HG03097 (cell line): ENCODE measurements around the gene SMAD6.

ENCODE experiments used
- ATAC-seq: cut with Tn5 transposase; IDR thresholded peaks from one replicate; pipeline ENCODE4 v1.9.1; 2021; ENCODE audit not compliant: unreplicated experiment, low FRiP score

The SMAD6 gene

DNA sequence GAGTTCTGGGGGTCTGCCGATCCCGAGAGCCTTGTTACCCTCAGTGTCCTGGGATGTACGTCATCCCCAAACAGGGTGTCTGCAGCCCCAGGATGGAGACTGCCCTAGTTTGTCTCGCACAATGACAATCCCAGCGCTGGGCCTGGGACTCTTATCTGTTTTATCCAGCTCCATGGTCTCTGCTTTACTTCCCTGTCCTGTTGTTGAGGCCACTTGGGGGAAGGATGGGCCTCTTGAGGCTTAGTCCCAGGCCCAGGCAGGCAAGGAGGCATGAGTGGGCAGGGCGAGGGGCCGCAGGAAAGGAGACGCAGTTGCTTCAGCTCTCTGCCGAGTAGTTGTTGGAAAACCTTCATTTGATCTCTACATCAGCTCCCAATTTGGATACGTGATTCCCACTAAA lies 17.4 kb downstream of the SMAD6 start:
- no peak for ATAC-seq

DNA sequence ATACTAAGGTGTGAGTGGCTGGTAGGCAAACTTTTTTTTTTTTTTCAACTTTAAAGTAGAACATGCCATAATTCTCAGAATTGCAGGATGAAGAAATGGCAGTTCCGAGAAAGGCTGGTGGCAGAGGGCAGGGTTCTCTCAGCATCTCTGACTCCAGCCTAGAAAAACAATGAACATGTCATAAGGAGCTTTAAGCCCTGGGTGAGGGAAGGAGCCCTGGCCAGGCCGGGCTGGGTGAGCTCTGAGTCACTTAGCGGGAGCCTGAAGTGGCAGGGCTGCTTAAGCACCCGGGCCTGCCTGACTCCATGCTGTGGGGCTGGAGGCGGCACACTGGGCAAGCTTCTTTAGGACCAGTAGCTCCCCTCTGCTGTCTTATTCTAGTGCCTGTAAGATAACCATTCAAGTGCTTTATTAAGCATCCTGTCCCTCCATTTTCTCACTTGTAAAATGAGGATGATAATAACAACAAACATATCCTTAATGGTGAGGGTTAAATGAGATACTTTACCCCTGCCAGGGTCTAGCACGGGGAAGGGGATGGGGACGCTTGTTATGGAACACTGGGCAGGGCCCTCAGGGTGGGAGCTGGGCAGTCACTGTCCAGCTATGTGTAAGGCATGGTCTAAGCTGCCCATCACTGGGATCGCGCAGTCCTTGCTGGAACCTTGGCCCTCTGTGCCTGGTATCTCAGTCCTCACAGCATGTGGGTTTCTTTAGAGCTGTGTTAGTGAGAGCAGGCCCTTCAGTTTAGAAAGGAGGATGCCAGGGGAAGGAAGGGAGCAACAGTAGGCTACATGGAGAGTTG lies 18.4 kb downstream of the SMAD6 start:
- no peak for ATAC-seq

DNA sequence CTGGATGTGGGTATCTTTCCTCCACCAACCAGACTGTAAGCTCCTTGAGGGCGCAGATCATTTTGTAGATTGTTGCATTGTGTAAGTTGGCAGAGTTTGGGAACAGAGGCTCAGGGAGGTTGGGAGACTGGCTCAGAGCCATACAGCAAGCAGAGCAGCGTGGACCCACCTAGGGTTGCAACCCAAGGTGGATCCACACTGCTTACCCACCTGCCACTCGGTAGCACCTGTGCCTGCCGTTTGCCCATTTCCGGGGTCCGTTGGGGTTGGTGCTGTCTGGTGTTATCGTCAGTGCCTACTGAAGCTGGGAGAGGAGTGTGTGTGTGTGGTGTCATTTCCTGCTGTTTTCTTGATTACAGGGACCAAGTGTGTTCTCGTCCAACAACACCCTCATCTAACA lies 19.0 kb downstream of the SMAD6 start:
- ATAC-seq, result no peak

DNA sequence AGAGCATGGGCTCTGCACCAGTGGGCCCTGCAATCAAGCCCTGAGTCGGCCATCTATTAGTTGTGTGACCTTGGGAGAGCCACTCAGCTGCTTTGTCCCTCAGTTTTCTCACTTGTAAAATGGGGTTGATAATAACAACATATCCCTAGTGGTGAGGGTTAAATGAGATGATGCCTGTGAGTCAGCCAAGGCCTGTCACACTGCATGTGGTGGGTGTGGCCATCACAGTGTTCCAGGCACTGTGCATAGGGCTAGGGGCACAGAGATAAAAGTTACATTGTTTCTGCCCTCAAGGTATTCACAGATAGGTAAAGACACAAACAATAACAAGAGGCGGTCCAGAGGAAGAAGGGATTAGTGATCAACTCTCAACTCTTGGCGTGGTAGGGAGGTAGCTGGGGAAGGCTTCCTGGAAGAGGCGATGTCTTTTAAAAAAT lies 19.5 kb downstream of the SMAD6 start:
- no peak for ATAC-seq

DNA sequence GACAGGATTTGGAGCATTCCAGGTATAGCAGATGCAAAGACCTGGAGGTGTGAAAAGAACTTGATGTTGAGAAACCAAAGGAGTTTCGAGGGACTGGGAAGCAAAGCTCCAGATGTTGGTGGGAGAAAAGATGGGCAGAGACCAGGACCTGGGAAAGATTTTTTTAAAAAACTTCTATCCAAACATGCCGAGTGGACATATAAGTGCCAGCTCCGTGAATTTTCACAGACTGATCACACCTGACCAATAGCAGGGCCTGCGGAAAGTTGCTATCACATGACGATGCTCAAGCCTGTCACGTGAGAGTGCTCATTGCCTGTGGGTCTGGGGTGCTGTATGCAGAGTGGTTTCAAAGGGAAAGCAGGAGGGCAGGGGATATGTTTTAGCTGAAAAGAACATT lies 19.9 kb downstream of the SMAD6 start:
- ATAC-seq, result no peak

DNA sequence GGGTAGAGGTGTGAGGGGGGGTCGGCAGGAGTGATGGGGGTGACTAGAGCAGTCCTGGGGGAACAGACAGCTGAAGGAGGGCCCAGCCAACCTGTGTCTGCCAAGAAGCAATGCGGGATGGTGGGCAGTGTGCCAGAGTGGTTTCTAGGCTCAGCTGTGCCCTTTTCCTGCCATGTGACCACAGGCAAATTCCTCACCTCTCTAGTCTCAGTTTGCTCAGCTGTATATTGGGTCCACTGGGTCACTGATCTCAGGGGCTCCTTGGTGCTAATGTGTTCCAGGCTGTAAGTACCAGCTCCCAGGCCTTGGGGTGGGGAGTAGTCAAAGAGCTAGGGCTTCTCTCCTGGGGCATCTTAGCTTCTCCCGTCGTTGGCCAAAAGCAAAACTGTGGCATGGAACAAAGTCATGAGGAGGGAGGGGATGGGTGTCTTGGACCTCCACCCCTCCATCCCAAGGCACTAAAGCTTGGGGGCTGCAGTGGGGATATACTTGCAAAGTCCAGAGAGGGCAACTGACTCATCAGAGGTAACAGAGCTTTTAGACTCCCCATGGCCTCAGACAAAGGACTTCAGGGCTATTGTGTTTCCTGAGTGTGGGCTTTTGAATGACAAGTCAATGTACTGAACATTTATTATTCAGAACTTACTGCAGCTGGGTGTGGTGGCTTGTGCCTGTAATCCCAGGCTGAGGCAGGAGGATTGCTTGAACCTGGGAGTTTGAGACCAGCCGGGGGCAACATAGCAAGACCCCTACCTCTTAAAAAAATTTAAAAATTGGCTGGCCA lies 20.9 kb downstream of the SMAD6 start:
- ATAC-seq, result no peak

DNA sequence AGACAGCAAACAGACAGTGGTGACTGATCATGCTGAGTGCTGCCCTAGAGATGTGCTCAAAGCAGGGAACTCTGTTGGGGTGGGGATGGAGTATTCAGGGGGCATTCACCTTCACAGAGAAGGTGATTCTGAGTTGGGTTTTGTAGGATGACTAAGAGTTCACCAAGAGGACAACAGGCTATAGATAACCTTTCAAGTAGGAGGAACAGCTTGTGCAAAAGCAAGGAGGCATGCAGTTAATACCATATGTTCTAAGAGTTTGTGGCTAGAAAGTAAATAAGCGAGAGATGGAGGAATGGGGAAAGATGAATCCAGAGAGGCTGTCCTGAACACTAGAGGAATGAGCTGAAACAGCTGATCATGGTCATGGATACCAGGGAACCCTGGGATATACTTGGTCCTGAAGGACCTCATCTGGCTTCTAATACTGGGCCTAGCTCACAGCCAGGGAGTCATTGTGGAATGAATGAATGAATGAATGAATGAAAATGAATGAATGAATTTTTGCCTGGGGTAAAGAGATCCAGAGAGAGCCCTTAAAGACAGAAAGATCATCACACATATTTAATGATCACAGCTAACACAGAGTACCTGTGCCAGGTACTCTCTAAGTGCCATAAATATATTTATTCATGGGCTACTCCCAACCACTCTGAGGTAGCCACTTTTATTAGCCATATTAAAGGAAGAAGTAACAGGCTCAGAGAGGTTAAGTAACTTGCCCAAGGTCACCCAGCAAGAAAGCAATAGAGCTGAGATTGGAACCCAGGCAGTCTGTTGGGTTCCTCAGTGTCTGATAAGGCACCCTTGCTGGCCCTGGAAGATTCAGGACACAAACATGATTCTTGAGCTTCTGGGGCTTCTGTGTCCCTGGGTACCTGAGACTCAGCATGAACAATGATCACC lies 22.0 kb downstream of the SMAD6 start:
- no peak for ATAC-seq

DNA sequence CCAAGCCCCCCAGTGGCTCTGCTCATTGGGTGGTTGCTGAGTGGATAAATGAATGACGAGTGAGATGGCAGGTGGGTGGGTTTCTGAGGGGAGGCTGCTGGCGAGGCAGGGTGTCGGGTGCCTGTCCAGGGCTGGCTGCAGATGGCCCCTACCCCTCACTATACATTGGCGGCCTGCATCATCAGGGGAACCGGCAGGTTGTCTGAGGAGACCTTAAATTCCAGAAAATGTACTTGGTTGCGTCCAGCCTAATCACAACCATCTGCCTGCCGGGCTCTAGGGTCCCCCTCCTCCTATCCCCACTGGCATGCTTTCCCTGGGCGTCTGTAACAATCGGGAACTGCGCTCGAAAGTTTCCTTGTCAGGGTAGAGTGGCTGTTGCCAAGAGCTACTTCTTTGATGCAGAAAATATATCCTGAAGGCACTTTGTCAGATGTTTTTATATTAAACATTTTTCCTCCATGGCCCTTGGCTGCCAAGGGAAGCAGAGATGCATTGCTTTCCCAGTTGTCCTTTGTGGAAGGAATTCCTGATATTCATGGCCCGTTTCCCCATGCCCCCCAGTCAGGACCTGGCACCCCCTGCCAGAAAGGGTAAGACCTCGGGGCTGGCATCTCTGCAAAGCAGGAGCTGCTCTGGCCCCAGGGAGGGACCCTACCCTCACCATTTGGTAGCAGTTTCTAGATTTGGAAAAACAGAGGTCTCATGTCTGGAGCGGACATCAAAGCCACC lies 22.9 kb downstream of the SMAD6 start:
- no peak for ATAC-seq

DNA sequence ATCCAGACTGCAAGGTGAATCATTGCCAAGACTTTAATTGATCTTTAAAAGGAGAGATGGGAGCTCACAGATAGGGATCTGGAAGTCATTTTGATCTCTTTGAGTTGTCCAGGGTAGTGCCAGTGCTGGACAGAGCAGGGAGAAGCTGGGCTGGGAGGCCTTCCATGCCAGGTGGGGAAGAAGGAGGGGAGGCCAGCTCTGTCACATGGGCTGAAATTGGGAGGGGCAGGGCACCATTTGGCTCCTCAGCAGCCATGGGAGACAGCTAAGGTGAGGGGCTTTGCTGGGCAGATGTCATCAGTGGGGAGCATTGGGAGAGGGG lies 23.4 kb downstream of the SMAD6 start:
- no peak for ATAC-seq

DNA sequence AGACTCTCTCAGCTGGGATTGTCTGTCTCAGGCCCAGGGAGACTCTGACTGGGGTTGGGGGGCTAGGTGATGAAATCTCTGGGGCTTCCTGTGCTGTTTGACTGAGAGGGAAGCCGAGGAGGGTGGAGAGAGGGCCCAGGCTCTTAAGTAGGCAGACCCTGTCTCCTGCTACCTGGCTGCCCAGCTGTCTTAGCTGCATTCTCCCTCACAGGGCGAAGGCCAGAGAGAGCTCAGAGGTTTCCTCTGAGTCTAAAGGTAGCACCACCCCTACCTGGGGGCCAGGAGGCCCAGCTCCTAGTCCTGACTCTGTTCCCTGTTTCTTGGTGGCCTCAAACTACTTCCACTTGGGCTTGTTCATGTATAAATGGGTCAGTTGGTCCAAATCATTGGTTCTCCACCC lies 24.4 kb downstream of the SMAD6 start:
- no peak for ATAC-seq

DNA sequence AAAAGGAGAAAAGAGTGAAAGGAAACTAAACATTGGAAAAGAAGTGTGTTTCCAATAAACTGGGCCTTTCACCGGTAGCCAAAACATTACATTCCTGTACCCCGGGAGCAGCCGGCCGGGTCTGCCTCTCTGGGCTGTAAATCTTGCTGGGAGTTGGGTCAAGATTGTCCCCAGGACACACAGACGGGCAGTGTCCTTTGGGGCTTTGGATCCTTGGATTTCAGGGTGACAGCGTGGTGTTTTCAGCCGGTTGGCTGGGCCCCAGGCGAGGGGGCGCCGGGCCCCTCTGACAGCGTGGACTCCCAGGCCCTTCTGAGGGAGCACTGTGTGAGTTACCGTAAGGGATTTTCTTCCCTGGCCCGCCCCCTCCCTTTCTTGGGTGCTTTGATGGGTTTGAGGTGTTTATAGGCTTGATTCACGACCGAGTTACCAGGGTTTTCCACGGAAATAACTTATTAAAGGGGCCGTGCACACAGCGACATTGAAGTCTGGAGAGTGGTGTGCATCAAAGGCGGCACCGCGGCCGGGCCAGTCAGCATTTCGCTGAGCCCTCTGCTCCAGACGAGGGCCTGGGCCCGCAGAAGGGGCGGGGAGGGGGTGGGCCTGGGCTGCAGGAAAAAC lies 27.4 kb downstream of the SMAD6 start:
- no peak for ATAC-seq

DNA sequence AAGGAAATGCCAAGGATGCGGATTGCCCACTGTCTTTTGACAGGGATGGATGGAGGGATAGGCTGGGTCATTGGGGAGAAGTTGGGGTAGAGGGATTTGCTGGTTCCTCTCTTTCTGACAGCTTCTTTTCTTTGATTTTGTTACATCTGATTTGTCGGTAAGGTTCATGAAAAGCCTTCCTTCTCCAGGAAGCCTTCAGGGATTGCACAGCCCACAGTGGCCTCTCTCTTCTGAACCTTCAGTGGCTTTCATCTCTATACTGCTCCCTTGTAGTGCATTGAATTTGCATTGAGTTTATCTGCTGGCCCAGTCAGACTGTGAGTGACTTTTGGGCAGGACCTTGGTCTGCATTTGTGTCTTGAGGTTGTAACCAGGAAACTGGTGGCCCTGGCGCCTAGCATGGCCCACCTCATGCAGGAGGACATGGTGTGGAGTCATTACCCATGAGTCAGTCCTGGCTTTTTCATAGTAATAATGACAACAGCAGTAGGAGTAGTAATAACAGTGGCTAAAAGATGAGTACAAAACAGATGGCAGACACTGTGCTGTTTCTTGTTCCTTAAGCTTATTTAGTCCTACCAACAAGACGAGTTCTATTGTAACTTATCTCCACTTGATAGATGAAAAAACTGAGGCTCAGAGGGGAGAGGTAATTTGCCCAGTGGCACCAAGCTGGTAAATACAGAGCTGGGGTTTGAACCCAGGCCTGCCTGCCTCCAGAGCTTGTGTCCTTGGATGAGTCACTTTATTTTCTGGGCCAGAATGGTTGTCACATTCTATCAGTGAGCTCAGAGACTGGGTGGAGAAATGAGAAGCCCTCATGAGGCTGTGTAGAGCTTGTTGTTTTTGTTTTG lies 28.4 kb downstream of the SMAD6 start:
- no peak for ATAC-seq

DNA sequence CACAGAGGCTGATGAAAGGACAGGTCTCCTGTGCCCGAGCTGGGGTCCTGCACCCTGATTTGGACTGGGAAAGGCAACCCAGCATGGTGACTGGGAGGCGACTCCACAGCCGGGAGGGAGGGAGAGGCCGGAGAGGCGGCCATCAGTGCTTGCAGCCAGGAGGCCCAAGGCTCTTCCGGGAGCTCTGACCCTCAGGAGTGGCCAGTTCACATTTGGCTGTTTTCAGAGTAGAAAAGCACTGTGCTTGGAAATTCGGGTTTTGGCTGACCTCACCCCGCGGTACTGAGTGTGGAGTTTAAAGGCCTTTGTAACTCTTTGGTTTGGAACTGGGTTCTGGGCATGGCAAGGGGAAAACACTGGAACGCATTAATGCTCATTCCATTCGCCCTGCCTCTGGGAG lies 31.9 kb downstream of the SMAD6 start:
- no peak for ATAC-seq

DNA sequence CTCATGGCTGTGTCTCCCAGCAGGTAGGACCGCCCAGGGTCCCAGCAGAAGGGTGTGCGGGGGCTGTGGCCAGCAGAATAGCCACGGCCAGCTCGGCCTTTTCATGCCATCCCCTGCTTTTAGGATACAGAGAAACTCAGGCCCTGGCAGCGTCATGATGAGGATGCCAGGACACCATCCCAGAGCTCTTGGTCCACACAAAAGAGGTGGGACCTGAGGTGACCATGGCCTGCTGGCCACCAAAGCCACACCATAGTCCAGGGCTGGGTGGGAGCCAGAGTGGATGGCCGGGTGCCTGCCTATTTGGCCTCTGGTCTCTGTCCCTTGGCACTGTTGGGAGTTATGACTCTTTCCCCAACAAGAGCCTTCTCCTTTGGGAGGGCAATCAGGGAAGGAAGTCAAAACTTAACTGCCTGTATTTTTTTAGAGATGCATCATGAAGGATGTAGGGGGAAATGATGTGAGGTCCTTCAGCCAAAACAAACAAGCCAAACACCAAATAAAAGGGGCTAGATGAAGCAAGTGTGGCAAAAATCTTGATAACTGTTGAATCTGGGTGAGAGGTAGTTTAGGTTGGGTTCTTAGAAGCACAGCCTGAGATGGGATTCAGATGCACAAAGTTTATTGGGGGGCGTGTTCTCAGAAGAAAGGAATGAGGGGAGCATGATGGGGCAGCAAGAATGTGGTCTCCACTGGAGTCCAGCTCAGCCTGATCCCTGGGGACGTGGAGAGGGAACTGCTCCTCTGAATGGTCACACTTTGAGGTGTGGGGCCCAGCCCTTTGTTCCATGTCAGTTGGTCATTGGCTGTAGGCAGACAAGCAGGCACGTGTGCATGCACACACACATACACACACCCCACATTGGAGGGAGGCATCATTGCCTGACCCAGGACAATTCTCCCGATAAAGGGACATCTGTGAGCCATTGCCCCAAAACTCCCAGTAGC lies 33.2 kb downstream of the SMAD6 start:
- no peak for ATAC-seq

DNA sequence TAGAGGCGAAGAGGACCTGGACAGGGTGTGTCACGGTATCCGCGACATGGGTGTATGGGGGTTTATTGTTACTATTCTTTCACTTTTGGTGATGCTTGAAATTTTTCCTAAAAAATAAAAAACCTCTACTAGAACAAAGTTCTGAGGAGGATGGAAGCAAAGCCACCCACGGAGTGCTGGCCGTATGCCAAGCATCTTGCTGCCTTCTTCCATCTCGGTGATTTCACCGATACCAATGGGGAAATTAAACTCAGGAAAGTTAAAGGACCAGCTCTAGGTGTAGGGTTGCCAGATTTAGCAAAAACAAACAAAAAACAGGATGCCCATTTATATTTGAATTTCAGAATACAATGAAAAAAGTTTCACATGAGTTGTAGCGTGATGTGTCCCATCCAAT lies 33.9 kb downstream of the SMAD6 start:
- ATAC-seq, result no peak

DNA sequence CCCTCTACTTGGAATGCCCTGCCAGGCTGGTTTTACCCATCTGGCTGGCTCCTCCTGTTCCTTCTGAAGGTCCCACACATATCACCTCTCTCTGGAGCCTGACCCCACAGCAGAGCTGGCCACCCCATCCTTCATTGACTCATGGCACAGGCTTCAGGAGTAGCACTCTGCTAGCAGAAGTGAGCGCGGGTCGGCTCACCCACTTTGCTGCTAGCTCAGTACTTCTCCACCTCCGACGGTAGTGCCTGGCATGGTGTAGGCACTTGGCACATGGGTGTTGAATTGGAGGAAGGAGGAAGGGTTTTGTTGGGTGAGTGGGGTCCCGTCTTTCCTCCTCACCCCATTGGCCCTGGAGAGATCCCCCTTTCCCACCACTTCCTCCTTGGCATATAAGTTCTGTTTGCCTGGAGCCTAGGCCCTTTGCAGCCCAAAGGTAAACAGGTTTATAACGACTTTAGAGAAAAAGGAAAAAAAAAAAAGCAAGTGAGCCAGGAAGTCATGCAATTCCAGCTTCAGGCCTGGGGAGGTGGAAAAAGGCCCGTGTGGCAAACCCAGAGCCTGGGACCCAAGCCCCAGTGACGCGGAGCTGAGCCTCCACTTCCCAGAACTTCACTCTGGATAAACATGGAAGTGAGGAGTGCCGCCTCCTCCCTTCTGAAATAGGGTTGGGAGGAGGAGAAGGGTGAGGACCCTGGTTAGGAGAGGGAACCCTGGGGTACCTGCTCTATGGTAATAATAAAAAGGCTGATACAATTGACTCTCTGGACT lies 35.4 kb downstream of the SMAD6 start:
- ATAC-seq, result no peak

DNA sequence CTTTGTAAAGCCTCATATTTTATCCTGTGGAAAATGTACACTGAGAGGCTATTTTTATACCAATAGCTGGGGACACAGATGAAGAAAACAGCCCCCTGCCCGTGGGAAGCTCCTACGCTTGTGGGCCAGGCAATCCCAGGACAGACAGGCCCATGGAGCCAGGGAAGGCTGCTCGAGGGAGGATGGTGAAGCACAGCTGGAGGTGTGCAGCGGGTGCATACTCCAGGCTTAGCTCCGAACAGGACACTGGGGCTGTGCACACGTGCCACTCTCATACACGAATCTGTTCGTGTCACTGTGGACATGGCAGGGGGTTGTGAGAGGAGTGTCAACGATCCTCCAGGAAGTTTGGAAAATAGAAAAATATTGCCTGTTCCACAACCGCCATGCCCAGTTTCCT lies 36.1 kb downstream of the SMAD6 start:
- ATAC-seq, result no peak
